Measurements from ENCODE around the gene RGS3.

The RGS3 gene

GRCh38 chr9:113503613-113504211, 40.2 kb downstream of the RGS3 start:
- no peak for TF ChIP-seq CTCF (IDR thresholded peaks at IDR 0.05; ENCODE audit: low read depth, low read length)
- H3K4me3 ChIP-seq (ENCODE audit: low read depth, low read length): no peak overlapping the region

GRCh38 chr9:113504725-113505590, 41.4 kb downstream of the RGS3 start:
- TF ChIP-seq CTCF (IDR thresholded peaks at IDR 0.05; ENCODE audit: low read depth, low read length): no peak
- no peak overlapping the region for H3K4me3 ChIP-seq (ENCODE audit: low read depth, low read length)

GRCh38 chr9:113506090-113506589, 42.6 kb downstream of the RGS3 start:
- H3K4me3 ChIP-seq (ENCODE audit: low read depth, low read length): no peak overlapping the region
- TF ChIP-seq CTCF (IDR thresholded peaks at IDR 0.05; ENCODE audit: low read depth, low read length): no peak

GRCh38 chr9:113507256-113507655, 43.7 kb downstream of the RGS3 start:
- H3K4me3 ChIP-seq (ENCODE audit: low read depth, low read length): no peak overlapping the region
- no peak for TF ChIP-seq CTCF (IDR thresholded peaks at IDR 0.05; ENCODE audit: low read depth, low read length)

- no peak overlapping the region for H3K4me3 ChIP-seq (ENCODE audit: low read depth, low read length)
- TF ChIP-seq CTCF (IDR thresholded peaks at IDR 0.05; ENCODE audit: low read depth, low read length): no peak
Measured at GRCh38 chr9:113508111-113508749, 44.7 kb downstream of the RGS3 start.

GRCh38 chr9:113509463-113509862, 45.9 kb downstream of the RGS3 start:
- no peak overlapping the region for H3K4me3 ChIP-seq (ENCODE audit: low read depth, low read length)
- no peak for TF ChIP-seq CTCF (IDR thresholded peaks at IDR 0.05; ENCODE audit: low read depth, low read length)

All from WI38 (cell line).